NCI-H345 (cell line): ENCODE measurements around the gene POU2AF1.
A peak's percentile ranks its signal among the peaks of the same experiment; 100 is the strongest.

Source experiments
- DNase-seq: peaks from one replicate; lab custom pipeline; 2025; lab: John Stamatoyannopoulos, UW

Gene POU2AF1, protein sequence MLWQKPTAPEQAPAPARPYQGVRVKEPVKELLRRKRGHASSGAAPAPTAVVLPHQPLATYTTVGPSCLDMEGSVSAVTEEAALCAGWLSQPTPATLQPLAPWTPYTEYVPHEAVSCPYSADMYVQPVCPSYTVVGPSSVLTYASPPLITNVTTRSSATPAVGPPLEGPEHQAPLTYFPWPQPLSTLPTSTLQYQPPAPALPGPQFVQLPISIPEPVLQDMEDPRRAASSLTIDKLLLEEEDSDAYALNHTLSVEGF

DNA sequence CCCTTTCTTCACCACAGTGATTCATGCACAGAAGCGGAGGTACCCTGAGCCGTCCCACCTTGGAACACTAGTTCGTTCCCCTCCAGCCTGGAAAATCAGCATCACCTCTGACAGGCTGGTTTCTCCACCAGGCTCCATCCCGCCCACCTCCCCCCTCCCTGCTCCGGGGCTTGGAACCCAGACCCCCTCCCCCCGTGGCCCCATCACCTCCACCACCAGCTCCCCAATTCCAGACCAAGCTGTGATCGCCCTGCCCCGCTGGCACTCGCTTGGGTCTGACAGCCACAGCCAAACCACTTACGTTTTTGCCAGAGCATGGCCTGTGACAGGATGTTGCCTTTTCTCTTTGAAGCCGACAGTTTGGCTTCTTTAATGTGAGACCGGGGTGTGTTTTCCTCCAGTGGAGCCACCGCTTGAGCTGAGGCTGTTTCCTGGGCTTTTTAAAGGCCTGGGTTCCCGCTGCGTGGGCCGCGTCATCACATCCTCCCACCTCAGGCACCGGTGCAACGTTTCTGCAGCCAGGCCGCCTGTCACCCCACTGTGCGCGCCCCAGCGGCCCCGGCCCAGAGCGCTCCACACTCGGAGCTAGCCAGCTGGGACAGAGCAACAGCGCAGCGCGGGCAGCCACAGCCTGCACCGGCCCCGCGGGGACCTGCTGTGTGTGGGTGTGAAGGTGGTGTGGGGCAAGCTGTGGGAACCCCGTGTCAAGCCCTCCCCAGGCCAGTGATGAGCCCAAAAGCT, at the start of gene POU2AF1:
Gene POU2AF1, minus strand, starts transcription at position 415 of the 741 bp plus-strand sequence. Its CDS starts 98 bp downstream, at position 317.
- DNase-seq: no peak

DNA sequence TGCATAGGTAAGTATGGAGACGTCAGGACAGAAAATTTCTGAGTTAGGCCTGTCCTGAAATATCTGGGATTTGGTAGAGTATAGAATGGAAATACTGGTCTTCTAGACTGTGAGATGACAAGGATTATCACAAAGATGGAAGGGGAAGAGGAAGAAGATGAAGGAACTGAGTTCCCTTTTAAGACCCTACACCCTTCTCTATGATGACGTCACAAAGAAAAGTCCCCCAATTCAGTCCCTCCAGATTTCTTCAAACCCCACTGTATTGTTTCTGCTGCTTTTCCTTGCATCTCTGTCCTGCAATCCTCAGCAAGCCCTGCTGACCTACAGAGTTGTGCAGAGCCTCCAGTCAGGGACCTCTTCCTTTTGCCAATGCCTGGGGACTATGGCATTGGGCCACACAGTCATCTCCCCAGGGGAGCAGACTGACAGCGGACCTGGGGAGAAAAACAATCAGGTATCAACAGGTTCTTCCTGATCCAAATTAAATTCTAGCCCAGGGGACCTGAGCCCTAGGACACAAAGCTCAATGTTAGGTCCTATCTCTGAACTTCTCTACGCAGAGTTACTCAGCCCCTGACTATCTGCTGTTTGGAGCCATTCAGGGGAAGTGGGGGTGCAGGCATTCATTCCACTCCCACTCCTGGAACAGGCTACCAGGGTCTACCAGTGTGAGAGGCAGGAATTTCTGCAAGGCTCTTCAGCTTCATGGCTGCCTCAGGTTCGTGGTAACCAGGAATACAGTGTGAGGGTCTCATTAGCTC, 49.2 kb upstream of the POU2AF1 start:
- no peak for DNase-seq

DNA sequence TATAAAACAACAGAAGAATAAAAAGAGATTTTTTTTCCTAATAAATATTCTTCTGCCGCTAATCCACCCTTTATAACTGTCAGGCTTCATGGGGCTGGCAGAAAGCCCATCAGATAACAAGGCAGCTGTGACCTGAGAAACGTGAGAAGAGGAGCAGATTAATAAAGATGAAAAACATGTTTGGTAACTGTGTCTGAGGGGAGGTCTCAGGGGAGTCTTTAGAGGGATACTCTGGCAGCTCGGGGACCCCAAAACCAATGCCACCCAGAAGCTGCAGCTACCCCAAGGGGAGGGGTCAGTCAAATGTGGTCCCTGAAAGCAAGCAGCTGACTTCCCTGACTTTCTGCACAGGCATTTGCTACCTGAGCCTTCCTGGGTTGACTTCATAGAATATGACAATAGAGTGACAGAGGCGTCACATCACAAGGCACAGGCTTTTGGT, 48.4 kb upstream of the POU2AF1 start:
- DNase-seq: peak; percentile 74

DNA sequence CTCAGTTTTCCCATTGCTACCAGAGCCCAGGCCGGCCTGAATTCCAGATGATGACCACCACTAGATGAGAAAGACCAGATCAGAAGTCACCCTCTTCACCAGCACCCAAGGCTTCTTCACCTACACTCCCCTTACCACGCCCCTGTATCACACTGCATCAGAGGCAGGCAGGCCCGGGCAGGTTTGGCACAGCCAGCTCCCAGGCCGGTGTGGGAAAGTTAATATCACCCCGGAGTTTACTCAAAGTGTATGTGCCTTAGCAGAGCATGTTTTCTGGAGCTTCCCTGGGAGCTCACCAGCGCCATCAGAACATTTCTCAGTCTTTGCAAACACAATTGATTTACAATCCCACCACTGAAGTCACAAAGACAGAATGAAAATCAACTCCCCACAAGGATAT, 47.5 kb upstream of the POU2AF1 start:
- peak; percentile 83 for DNase-seq

DNA sequence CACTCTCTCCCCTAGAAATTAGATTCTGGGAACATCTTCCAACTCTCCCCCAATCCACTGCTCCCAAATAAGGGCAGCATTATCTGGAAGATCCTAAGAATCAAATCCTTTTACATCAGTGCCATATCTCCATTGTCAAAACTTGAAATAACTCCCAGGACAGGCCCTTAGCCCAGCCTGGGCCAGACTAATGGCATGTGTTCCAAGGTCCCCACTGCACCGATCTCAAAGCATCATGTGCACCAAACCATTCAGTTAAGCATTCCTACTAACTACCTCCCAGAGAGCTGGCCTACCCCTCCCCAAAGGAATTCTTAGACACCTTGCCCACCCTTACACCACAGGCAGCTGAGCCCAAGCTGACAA, 44.2 kb upstream of the POU2AF1 start:
- no peak for DNase-seq

DNA sequence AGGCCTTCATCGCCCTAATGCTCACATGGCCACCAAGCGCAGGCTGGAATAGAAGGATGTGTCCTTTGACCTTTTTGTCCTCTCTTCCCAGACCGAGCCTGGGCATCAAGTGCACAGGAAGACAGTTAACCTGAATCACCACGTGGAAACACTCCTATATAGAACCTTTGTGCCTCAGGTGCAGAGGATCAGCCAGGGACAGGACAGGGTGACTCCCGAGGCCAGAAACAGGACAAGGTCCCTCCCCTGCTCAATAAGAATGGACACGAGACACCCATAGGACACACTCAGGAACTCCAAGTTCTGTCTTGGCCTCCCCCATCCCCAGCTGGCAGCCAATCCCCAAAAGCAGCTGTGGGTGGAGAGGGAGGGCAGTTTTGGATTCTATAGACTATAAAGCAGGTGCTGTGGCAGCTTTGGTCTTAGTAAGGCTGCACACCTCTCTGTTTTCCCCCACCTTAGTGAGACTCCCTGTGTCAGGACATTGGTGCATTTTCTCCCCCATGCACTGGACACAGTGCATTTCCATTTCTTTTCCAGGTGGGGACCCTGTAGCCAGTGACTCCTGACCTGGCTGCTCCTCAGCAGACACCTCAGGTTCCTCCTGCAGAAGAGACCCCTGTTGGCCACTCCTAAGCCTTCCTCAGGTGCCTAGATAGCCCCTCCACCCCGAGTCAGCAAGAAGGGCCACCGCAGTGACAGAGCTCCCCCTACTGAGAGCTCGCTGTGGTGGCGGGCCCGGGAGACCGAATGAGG, 43.6 kb upstream of the POU2AF1 start:
- peak; percentile 66 for DNase-seq

DNA sequence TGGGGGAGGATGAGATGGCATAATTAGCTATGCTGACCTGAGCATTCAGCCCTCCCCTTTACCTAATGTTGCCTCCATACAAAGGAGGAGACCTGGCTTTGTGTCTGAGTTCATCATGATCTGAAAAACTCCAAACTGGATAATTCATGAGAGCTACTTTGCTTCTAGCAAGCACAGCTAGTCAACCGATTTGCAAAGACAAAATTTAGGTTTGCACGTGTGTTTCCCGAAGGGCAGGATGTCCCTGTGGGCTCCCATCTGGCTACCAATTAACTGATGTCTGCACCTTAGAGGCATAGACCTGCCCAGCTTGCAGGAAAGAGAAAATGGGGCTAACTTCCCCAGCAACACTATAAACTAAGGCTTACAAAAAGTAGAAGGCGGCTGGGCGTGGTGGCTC, 42.2 kb upstream of the POU2AF1 start:
- DNase-seq: no peak

DNA sequence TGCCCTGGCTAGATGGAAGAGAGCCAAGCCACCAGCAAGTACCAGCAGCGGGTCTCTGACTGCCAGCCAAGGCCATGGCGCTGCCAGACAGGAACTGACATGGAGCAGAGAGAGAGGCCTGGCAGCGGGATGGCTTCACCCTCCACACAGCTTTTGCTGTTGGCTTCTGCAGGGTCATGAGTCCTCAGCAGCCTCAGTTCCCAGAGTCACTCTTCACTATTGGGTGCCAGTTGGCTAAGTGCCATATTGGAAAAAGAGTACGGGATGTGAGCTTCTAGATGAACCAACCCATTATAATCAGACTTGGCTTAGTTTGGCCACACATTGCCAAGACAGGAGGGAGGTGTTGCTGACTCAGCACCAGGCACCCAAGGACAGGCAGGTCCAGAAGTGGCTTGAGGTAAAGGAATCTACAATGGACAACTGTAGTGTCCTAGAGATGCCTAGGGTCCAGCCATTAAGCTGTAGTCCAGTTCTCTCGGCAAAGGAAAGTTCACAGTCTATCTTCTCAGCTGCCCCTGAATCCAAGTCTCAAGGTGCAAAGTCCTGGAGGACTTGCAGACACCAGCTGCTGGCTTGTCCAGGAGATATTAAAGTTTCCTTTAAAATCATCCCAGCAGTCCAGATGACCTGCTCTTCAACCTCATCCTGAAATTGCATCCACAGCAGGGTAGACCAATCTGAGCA, 40.7 kb upstream of the POU2AF1 start:
- no peak for DNase-seq

DNA sequence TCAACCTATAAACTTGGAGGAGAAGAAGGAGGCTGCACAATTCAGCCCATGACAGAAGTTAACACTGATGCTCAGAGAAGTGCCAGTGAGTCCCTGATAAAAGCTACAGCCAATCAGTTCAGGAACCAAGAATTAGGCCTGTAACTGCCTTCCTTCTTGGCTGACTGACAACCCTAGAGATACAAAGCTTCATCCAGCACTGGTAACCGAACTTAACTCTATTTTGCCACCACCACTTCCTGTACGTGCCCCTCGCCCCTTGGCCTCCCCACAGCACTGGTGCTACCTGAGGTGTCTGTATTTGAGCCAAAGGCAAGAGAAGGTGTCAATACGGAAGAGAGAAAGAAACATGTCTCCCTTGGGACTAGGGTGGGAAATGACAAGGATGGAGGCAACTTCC, 40.1 kb upstream of the POU2AF1 start:
- DNase-seq: no peak

DNA sequence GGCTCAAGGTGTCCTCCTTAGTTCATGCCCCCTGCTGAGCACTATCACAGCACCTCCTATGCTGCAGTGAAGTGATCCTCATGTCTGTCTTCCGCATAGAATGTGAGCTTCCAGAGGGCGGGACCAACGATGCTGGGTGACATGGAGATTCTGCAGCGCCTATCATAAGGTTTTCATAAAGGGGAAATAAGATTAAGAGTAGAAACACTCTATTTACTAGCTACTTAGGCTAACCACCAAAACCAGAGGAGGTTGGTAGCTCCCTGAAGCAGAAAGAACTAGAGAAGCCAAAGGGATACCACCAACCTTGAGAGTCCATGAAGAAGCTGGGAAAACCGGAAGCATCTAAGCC, 39.3 kb upstream of the POU2AF1 start:
- no peak for DNase-seq

DNA sequence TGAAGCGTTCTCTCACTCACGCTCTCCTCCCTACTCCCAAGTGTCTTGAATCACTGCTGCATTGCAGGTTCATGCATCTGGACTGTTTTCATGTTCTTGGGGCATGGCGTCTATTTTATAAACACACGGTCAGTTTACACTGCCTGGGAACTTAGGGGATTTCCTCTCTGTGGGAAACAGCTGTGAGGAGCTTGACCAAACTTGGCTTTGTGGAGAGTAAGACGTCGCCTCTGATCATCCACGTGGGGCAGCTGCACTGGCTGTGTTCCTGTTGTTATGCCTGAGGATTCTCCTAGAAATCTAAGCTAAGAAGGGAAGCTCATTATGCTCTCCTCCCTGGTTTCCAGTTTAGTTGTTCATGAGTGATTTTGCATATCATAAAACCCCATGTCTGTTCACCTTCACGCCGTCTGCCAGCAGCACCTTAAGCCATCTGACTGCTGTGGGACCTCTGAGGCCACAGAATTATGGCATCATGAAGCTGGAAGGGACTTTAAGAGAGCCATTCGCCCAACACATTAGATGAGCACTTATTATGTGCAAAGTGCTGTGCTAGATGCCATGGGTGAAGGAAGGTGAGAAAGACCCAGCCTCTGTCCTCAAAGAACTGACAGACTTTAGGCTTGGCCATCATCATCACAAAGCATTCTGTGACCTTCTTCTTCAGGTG, 38.8 kb upstream of the POU2AF1 start:
- DNase-seq: no peak

DNA sequence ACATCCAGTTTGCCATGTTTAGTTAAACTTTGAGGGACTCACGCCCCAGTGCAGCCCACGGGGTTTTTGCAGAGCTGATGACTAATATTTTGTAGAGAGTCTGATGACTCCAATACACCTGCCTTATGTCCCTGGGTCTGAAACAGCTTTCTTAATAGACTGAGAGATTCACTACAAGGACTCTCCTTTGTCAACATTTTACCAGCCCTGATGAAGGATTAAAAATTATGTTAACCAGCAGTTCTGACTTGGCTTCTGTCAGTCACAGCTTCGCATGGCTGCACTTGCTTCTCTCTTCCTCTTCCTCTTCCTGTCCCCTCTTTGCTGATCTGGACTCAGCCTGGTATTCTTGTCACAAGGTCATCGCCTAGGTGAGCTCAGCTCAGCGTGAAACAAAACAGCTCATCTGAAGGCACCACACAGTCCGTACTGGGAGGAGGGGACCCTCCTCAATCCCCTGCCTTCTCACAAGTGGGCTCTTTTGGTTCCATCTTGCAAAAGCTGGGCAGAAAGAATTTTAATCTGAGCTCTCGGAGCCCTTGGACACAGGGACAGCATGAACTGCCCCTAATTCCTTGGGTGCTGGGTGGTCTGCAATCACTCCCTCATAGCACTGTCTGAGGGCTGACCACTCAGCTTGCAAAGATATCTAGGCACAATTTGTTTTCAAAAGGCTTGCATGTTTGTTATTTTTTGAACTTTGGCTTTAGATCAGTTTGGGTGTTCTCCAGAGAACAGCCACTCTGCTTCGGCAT, 38.1 kb upstream of the POU2AF1 start:
- no peak for DNase-seq

DNA sequence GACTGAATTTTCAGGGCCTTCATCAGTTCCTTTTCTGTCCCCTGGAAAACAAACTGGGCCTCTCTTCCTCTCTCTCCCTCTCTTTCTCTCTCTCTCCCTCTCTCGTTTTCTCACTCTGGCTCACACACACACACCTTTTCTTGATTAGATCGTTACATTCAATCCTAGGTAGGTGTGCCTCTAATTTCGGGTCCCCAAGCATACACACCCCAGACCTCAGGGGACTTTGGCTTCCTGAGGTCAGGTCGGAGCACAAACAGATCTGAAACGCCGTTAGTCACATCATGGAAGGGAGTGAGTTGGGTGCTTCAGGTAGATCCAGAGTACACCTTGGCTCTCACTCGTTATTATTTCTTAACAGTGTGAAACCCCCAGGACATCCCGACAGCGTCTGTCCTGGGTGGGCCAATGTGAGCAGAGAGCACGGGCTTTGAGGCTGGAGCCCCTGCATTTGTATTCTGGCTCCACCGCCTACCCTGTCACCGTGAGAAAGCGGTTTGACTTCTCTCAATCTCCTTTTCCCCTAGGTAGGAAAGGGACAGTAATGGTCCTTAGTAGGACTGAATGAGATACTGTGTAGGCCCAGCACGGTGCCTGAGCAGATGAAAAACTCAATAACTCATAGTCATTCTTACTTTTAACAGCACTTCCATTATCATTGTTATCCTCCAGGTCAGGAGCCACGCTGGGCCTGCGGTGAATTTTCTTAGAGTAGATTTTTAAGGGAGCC, 37.3 kb upstream of the POU2AF1 start:
- no peak for DNase-seq

DNA sequence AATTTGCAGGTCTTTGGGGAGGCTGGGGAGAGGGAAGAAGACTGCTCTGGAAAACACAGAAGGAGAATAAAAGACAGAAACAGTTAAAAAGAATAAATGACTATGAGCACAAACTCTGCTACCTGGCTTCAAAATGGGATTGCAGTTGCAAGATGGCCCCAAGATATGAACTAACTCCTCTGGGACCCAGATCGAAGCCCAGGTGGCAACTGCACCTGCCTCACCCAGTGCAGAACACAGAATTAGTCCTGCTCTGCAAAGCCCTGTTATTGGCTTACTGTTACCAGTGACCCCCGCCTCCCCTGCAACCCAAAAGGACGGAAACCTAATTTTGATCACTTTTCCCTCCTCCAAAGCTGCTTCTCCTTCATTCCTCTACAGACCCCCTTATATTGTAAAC, 35.9 kb upstream of the POU2AF1 start:
- DNase-seq: no peak

DNA sequence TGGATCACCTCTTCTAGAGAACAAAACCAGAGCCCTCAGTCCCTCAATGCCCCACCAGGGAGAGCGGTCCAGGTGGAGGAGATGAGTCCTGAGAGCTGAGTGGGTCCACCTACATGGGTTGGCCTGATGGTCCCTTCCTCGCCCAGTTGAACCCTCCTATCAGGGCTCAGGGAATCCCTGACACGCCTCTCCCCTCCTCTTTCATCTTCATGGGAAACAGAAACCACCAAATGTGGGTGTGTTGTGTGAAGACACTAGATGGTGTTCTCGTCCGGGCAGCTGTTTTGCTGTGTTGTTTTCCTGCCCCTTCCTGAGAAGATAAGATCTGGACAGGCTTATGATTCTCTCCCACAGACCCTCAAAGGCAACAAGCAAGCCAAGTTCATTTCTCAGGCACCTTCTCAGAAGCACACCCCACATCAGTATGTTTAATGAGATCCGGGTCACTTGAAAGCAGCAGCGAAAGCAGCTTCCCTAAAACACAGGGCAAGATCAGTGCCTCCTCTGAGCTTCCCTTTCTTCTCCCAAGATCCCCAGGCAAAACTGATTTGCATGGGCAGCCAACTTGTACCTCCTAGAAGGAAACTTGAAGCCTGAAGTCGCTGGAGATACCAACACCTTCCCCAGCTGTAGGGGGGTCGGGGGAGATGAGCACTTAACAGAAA, 35.3 kb upstream of the POU2AF1 start:
- DNase-seq: no peak

DNA sequence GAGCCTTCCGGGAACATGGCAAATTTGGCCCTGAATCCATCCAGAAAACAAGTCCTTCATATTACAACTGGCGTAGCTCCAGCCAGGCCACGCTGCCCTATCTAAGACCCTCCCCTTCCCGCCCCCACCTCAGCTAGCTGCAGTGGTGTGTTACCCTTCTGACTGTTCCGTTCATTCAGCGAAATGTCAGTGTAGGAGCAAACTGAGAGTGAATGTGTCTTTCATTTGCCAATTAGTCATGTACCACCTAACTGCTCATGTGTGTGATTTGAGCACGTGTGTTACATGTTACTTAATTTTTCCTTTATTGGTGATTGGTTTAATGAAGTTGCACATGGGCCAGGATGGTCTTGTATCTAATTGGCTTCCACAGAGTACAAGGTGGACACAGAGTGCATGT, 34.8 kb upstream of the POU2AF1 start:
- DNase-seq: no peak

DNA sequence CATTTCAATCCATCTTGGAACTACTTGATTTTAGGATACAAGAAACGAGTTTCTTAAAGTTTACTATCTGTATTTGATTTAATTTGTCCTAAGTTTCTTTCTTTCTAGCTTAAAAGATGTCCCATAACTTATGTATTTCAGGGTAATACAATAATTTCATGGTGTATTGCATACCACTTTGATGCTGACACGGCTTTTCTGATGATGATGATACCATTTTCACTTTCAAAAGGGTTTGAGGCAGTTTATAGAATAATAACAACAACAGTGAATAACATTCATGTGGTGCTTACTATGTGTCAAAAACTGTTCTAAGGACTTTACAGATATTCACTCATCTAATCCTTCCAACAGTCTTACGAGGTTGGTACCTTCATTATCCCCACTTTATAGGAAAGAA, 33.2 kb upstream of the POU2AF1 start:
- DNase-seq: no peak

DNA sequence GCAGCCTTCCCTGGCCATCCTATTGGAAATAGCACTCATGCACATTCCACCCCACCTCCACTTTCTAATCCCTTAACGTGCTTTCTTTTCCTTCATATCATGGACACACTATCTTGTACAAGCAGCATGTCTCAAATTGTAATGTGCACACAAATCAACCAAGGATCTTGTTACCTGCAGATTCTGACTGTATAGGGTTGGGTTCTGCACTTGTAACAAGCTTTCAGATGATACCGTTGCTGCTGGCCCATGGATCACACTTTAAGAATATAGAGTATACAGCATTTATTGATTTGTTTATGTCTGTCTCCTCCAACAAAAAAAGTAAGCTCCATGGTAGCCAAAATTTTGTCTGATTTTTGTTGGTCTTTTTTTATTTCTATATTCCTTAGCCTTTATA, 32.4 kb upstream of the POU2AF1 start:
- no peak for DNase-seq

DNA sequence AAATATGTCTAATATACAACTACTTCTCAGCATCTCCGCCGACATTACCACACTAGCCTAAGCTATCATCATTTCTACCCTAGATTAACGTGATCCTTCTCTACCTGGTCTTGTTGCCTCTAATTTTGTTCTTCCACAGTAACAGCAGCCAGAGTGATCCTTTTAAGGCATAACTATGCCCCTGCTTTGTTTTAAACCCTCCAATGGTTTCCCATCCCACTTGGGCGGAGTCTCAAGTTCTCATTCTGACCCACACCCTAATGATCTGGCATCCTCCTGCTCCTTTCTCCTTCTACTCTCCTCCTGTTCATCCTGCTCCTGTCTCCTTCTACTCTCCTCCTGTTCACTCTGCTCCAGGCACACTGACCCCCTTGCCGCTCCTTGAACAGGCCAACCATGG, 31.9 kb upstream of the POU2AF1 start:
- no peak for DNase-seq
